Hepatocyte (in vitro differentiated cells): ENCODE results near the gene SPATA20. TPM values are rescaled to one million over a fixed set of nuclear protein-coding genes. Genes with fewer than 3 reads are reported as not detected.
A peak's percentile ranks its signal among the peaks of the same experiment; 100 is the strongest.

ENCODE experiments used
- DNase-seq: peaks from one replicate; pipeline ENCODE4 v3.0.0-alpha.2; 2016; ENCODE audit warnings: low spot score
- H2AFZ ChIP-seq: fragments of 200-600 bp; sonication (generic); 2 replicates; pipeline ENCODE4 v1.6.0; 2016; ENCODE audit warnings: antibody characterized with exemption, mild to moderate bottlenecking
- H3K27ac ChIP-seq: fragments of 200-600 bp; sonication (generic); 2 replicates; pipeline ENCODE4 v1.5.1; 2016; ENCODE audit warnings: mild to moderate bottlenecking
- H3K27me3 ChIP-seq: fragments of 200-600 bp; sonication (generic); 2 replicates; pipeline ENCODE4 v1.6.1; 2016
- H3K36me3 ChIP-seq: fragments of 200-600 bp; sonication (generic); replicated peaks from 2 replicates; pipeline ENCODE4 v1.5.1; 2016; ENCODE audit warnings: low read depth; ENCODE audit not compliant: insufficient read depth
- H3K4me1 ChIP-seq: fragments of 200-600 bp; sonication (generic); 2 replicates; pipeline ENCODE4 v1.5.1; 2016; ENCODE audit warnings: mild to moderate bottlenecking, moderate library complexity; ENCODE audit not compliant: insufficient read depth
- H3K4me2 ChIP-seq: fragments of 200-600 bp; sonication (generic); 2 replicates; pipeline ENCODE4 v1.6.0; 2016
- H3K4me3 ChIP-seq: fragments of 200-600 bp; sonication (generic); 2 replicates; pipeline ENCODE4 v1.5.1; 2016; ENCODE audit warnings: mild to moderate bottlenecking
- H3K79me2 ChIP-seq: fragments of 200-600 bp; sonication (generic); 2 replicates; pipeline ENCODE4 v1.6.0; 2017; ENCODE audit warnings: mild to moderate bottlenecking
- H3K9me2 ChIP-seq: fragments of 200-600 bp; sonication (generic); replicated peaks from 2 replicates; pipeline ENCODE4 v1.6.0; 2017; ENCODE audit warnings: mild to moderate bottlenecking; ENCODE audit not compliant: insufficient read depth
- H3K9me3 ChIP-seq: fragments of 200-600 bp; sonication (generic); 2 replicates; pipeline ENCODE4 v1.5.1; 2016; ENCODE audit warnings: low read depth, mild to moderate bottlenecking
- H4K20me1 ChIP-seq: fragments of 200-600 bp; sonication (generic); 2 replicates; pipeline ENCODE4 v1.6.0; 2016; ENCODE audit warnings: mild to moderate bottlenecking; ENCODE audit not compliant: insufficient read depth, poor library complexity, severe bottlenecking
- EZH2 ChIP-seq: fragments of 200-600 bp; sonication (generic); IDR thresholded peaks from 2 replicates; pipeline ENCODE4 v1.6.1; 2016; ENCODE audit warnings: antibody characterized with exemption, mild to moderate bottlenecking, borderline replicate concordance
- EZH2phosphoT487 ChIP-seq: fragments of 200-600 bp; sonication (generic); IDR thresholded peaks from one replicate; pipeline ENCODE4 v1.6.1; 2018; ENCODE audit warnings: antibody characterized with exemption, mild to moderate bottlenecking, low read depth, moderate library complexity; ENCODE audit not compliant: unreplicated experiment, severe bottlenecking
- WGBS: methylation state at CpG from one replicate; pipeline ENCODE4 v1.1.6; 2016; ENCODE audit warnings: low lambda C conversion rate; ENCODE audit errors: missing lambda C conversion rate; 5-methylcytosine and 5-hydroxymethylcytosine counted together
- polyA plus RNA-seq: library from polyadenylated mRNA; unstranded; fragments of >200 nt; fragmentation: Nextera tagmentation; extraction: Ambion mirVana; gene quantifications from 2 replicates; pipeline ENCODE4 v1.2.1, GENCODE V29; 2016
- total RNA-seq: library from RNA; depleted of rRNA; stranded (reverse); fragments of >200 nt; gene quantifications from 2 replicates; pipeline ENCODE4 v1.2.3, GENCODE V29; 2014
- TF ChIP-seq, protein P1 (sequence below): fragments of 200-600 bp; sonication (generic); IDR thresholded peaks from 2 replicates; pipeline ENCODE4 v1.5.1; 2016; ENCODE audit warnings: antibody characterized with exemption, mild to moderate bottlenecking; ENCODE audit not compliant: poor library complexity

Gene SPATA20
- total and polyA plus RNA-seq, 2 experiments from 2014 or later: 97.5 to 108 TPM

DNA sequence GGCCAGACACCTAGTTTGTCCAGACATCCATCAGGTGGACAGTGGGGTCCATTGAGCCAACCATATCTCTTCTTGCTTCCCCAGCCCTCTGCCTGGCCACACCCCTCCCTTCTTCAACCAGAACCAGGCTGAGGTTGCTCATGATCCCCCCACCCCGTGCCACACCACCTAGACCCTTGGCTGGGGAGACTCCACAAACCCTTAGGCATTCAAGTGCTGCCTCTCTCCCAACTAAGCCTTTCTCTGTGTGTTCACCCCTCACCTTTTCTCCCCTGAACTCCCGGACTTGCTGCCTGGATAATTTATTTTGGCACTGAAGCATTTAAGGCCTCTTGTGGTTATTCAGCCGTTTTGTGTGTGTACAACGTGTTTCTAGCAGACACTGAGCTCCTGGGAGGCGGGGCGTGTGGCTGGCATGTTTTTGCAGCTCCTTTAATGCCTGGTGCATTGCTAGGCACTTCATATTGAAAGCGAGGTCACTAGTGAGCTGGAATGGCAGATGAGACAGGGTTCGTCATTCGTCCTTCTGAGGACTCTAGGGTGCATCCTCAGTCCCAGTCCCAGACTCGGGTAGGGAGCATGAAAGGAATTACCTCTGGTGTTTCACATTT, 42.2 kb downstream of the SPATA20 start:
- Histone ChIP-seq H3K9me2 (no peaks in the 10 kb centered on the region), H2AFZ (no peak overlapping the region), H3K4me1 (peaks cover 35% of the 10 kb centered on the region), H4K20me1 (no peaks in the 10 kb centered on the region), H3K9me3 (no peaks in the 10 kb centered on the region), H3K27ac (no peak overlapping the region), H3K4me3 (no peak overlapping the region), H3K27me3 (no peaks in the 10 kb centered on the region), H3K4me2 (no peak overlapping the region), H3K79me2 (no peaks in the 10 kb centered on the region), H3K36me3 (no peaks in the 10 kb centered on the region)
- WGBS: 72% methylated on average over 10 of the region's 10 CpGs
- no peak for TF ChIP-seq EZH2phosphoT487
- TF ChIP-seq, protein P1, sequence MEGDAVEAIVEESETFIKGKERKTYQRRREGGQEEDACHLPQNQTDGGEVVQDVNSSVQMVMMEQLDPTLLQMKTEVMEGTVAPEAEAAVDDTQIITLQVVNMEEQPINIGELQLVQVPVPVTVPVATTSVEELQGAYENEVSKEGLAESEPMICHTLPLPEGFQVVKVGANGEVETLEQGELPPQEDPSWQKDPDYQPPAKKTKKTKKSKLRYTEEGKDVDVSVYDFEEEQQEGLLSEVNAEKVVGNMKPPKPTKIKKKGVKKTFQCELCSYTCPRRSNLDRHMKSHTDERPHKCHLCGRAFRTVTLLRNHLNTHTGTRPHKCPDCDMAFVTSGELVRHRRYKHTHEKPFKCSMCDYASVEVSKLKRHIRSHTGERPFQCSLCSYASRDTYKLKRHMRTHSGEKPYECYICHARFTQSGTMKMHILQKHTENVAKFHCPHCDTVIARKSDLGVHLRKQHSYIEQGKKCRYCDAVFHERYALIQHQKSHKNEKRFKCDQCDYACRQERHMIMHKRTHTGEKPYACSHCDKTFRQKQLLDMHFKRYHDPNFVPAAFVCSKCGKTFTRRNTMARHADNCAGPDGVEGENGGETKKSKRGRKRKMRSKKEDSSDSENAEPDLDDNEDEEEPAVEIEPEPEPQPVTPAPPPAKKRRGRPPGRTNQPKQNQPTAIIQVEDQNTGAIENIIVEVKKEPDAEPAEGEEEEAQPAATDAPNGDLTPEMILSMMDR: no peak
- no peak for TF ChIP-seq EZH2
- DNase-seq: no peak

DNA sequence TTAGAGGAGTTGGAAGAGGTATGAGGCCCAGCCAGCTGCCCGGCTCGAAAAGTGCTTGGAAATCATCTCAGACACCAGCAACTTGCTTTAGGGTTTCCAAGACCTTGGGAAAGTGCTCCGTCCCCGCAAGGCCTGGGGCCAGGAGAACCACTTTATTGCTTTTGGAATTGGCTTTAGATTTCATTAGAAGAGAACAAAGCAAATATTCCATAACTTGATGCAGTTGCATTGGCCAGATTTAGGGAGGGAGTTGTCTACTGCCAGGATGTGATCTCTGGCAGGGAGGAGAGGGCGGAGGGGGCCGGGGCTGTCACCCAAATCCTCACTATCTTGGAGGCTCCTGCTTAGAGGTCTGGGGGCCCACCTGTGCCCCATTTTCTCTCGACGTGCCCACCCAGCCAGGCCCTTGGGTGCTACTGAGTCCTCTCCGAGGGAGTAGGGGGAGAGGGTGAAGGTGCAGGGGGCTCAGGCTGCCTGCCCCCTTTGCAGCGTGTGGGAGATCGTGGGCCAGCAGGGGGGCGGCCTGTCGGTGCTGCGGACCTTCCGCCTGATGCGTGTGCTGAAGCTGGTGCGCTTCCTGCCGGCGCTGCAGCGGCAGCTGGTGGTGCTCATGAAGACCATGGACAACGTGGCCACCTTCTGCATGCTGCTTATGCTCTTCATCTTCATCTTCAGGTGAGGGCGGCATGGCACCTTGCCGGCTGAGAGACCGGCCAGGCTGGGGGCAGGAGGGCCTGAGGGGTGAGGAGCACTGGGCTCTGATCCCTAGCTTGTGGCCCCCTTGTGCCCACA, 44.2 kb downstream of the SPATA20 start:
- TF ChIP-seq EZH2: no peak
- H2AFZ ChIP-seq: no peak overlapping the region
- H3K79me2 ChIP-seq: no peaks in the 10 kb centered on the region
- H3K4me3 ChIP-seq: no peak overlapping the region
- DNase-seq: no peak
- no peaks in the 10 kb centered on the region for H3K36me3 ChIP-seq
- H3K4me1 ChIP-seq: peaks cover 35% of the 10 kb centered on the region
- H3K27ac ChIP-seq: no peak overlapping the region
- no peak overlapping the region for H3K4me2 ChIP-seq
- WGBS: 86% methylated on average over 24 of the region's 24 CpGs
- no peaks in the 10 kb centered on the region for H4K20me1 ChIP-seq
- no peaks in the 10 kb centered on the region for H3K9me2 ChIP-seq
- no peaks in the 10 kb centered on the region for H3K9me3 ChIP-seq
- no peaks in the 10 kb centered on the region for H3K27me3 ChIP-seq

DNA sequence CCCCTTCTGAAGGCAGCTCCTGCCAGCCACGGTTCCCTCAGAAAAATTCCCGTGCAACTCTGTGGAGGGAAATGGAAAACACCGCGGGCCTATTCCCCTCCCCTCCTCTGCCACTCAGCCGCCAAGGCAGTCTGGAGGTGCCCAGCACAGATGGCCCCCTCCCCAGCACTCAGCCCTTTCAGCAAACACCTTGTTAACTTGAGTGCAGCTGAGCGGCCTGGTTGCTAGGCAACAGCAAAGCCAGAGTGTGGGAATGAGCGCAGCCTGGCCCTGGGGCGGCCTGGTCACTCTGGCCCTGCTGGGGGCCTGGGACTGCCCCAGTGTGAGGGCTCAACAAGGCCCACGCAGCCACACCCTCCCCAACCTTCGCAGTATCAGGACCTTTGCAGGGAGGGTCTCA, 46.3 kb downstream of the SPATA20 start:
- peaks cover 34% of the 10 kb centered on the region for H3K4me1 ChIP-seq
- DNase-seq: peak; percentile 77
- no peaks in the 10 kb centered on the region for H3K9me3 ChIP-seq

More for the DNA sequence above, 46.3 kb downstream of the SPATA20 start:
- H3K36me3 ChIP-seq: no peaks in the 10 kb centered on the region
- TF ChIP-seq EZH2: no peak
- TF ChIP-seq, protein P1: no peak
- 21% methylated on average over 10 of the region's 10 CpGs for WGBS
- peak overlapping the region; percentile 49 for H3K4me2 ChIP-seq
- H3K4me3 ChIP-seq: no peak overlapping the region
- H3K9me2 ChIP-seq: no peaks in the 10 kb centered on the region
- H3K27ac ChIP-seq: peak overlapping the region; percentile 70
- no peaks in the 10 kb centered on the region for H3K27me3 ChIP-seq
- H3K79me2 ChIP-seq: no peaks in the 10 kb centered on the region
- no peak overlapping the region for H2AFZ ChIP-seq
- no peaks in the 10 kb centered on the region for H4K20me1 ChIP-seq
